HG03520 (cell line): ENCODE measurements around the gene TMIGD1.

Experiments used
- ATAC-seq: cut with Tn5 transposase; IDR thresholded peaks from one replicate; pipeline ENCODE4 v1.9.1; 2021; ENCODE audit warnings: mild to moderate bottlenecking, moderate library complexity; ENCODE audit not compliant: unreplicated experiment

The TMIGD1 gene

DNA sequence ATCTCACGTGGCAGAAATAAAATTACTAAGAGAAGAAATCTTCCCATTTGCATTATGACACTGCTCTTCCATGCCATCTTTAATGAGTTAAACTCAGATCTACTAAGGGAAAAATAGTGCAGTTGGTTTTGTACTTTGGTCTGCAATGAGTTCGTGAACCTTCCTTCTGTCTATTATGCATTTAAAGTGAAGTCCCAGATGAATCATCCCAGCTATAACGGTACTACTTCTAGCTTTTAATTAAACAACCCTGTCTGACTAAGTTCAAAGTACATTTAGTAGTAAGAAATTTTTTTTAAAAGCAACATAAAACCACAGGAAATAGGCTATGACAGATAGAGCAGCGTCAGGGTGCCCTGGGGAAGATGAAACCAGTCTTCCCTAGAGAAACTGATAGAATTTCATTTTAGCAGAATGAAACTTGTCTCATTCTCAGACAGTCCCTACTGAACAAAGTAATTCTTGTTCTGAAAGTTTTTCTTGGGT is 1.8 kb downstream of the TMIGD1 start:
- ATAC-seq: no peak

DNA sequence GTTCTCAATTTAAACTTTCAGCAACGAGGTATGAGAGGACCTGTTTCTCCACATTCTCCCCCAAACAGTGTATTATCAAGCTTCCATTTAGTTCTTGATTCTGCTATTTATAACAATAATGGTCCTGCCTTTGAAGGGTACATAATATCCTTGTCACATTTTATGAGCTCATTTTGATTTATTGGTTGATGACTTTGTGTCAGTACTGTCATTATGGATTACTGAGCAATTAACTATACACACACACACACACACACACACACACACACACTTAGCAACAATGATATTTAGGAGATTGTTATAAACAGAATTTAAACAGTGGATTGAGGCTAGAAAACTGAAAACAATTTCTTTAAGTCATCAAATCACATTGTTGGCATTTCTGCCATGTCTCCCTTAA is 7.0 kb downstream of the TMIGD1 start:
- no peak for ATAC-seq

DNA sequence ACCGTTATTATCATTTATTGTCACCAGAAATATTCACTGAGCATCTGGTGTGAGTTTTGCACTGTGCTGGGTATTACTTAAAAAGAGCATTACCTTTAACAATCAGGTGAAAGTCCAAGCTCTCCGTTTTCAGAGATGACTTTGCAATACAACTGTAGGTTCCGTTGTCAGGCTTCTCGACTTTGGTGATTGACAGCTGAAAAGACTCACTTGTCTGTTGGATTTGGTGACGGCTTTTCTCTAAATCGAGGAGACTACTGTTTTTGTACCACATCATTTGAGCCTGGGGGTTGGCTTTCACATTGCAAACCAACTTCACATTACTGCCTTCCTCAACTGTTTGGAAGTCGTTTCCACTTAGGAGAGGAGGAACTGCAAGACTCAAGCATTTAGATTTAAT is 9.1 kb downstream of the TMIGD1 start:
- no peak for ATAC-seq

DNA sequence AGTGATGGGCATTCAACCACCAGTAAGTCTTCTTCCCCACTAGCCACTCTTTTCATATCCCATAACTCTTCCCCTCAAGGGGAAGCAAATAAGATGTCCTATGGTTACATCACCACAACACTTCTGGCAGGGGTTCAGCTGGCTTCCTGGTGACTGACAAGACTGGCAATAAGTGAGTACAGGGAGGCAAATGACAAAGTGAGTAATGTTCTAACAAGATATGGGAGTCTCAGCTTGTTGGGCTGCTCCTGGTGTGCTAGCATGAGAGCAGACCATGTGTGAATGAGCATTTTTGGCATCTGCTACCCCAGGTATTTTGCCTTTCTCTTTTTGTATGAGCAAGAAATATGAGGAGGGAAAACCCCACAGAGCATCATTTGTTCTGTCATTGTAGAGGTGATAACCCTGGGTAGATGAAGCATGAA is 9.9 kb downstream of the TMIGD1 start:
- no peak for ATAC-seq

DNA sequence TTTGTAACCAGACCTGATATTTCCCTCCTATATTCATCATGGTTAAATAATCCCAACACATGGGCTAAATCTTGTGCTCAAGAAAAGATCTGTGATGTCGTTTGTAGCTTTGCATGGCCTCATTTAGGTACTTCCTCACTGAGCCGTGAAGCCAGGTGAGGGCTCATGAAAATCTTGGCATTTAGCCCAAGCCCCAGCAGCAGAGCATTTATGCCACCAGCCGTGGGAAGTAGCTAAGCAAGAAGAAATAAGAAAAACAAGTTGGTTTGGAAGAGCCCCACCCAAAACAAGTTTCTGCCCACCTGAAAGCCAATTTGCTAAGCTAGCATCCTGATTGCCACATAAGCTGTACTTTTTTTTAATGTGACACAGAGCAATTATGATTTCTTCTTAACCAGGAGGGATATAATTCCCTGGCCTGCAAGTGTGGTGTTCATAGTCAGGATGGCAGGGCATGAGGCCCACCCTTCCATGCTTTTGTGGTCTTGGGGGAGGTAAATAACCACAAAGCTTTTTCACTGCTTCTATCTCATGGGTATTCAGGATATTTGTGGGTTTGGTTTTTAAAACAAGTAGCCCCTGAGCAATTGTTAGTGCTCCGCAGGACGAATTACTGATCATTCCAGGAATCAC is 10.5 kb downstream of the TMIGD1 start:
- no peak for ATAC-seq

DNA sequence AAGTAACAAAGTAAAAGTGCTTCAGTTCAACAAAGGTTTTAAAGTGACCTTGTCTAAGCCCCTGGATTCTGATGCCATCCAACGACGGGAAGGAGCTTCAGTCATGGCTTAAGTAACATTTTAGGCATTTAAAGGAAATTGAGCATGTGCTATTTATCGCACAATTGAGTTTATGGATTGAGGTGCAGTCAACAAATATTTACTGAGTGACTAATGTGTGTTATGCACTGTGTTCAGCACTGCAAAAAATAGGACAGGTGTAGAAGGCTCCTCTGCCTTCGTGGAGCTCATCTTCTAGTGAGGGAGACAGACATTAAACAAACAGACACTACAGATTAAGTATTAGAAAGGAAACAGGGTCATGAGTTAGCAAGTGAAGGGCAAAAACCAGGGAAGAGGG is 12.5 kb downstream of the TMIGD1 start:
- ATAC-seq: no peak

DNA sequence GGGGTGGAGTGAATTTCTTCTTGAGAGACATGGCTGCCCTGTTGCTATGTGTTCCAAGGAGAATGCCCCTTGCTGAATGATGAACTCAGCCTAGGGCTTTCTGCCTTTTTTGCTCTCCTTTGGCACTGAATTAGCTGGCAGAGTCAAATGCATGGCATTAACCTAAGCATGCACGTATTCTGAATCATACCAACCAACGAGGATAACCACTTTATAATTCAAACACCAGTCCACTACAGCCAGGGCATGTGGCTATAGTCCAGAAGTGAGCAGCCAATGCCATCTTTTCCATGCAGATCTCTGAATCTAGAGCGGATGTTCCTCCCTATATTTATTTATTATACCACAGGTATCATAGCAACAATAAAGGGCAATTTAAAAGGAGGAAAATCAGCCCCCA is 15.7 kb downstream of the TMIGD1 start:
- no peak for ATAC-seq

DNA sequence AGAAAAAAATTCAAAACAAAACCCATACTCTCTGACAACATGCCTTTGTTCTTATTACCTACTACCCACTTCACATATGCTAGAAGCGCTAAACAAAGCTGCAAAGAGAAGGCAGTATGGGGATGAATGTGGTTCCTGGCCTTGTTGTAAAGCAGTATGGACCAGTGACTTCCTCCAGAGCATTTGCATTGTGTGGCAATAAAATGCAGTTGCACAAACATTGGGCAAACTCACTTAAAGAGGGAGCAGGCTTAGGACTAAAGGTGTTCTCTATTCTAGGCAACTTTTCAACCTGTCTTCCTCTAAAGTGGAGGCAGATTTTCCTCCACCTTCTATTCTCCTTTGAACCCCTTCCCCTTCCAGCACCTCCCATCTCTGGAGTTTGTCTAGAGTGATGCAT is 17.1 kb downstream of the TMIGD1 start:
- ATAC-seq: no peak

DNA sequence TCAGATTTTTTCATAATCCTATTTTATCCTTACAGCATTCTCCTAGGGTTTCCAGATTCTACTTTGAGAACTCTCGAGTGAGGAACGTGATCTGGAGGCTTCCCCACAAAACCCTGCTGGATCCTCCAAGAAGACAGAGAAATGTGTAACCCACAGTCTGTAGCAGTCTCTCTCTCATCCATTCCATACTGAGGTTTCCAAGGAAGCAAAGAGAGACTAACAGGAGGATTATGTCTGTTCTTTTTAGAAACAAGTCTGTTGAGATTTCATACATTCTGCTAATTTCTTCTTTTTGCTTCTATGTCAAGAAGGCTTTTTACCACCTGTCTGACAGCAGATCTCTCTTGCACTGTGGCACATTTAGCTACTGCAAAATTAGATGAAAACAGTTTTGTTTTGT is 18.8 kb downstream of the TMIGD1 start:
- no peak for ATAC-seq

DNA sequence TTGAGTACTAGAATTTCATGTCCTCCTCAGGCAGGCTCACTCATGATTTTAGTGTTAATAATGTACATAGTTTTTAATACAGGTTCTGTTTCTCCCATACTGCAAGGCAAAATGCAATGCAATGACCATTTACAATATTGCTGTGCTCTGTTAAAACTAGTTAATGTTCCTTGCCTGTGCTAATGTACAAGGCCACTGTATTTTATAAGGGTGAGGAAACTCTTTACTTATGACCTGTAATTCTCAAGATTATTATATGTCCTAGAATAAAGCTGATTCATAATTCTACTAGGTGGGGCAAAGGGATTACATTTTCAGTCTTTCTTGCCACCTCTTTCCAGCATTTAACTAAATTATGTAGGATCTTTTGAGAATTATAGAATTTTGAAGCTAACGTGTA is 19.4 kb downstream of the TMIGD1 start:
- ATAC-seq: no peak

DNA sequence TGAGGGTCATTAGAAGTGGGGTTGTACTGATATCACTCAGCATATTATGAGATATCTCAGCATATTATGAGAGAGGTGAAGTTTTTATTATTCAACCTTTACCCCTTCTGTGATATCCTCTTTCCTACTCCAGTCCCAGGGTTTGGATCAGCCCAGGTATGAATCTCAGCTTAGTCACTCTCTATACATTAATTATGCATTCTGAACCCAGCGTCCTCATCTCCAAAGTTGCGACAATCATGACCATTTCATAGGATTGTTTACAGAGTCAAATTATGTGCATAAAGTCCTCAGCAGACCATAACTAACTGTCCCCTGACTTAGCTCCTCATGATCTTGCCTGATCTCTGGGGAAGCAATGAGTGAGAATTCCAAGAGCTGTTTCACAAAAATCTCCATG is 21.6 kb downstream of the TMIGD1 start:
- no peak for ATAC-seq

DNA sequence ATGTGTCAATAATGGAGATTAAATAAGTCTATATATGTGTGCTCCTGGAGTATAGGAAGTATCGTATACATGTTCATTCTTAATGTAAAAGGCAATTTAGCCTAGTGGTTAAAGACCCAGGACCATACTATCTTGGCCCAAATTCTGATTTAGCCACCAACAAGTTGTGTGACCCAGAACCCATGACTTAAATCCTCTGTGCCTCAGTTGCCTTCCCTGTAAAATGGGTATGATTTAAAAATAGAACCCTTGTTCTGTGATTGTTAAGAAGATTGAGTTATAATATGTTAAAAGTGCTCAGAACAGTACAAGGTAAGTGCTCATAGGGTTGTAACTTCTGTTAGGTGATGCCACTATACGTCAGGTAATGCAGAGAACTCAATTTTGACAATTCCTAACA is 23.3 kb downstream of the TMIGD1 start:
- no peak for ATAC-seq

DNA sequence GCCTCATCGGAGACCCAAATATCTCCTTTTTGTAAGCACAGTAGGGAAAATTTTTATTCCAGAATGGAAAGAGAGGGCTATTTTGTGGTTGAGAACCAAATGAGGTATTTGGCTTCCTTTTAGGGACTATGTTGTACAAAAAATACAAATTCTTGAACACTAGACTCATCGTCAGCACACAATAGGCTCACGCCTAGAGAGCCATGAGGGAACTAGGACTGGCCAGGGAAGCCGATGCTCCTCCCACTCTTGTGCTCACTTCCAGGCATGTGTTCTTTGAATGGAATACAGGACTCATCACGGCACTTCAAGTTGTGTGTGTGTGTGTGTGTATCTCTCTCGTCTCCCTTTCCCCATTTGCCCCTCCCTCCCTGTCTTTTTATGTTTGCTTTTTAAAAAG is 24.3 kb downstream of the TMIGD1 start:
- no peak for ATAC-seq

DNA sequence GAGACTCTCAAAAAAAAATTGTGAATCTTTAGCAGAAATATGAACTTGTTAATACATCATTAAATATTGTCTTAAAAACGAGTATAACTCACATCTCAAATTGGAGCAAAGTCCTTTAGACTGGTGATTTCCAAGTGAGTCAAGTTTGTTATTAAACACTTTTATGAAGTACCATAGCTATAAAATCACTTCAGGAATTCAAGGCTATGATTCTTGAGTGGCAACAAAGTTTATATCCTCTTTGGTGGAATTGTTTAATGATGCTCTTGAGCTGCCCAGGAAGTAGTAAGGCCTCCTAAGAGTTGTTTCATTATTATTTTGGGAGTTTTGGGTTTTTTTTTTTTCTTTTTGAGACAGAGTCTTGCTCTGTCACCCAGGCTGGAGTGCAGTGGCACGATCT is 25.5 kb downstream of the TMIGD1 start:
- no peak for ATAC-seq

DNA sequence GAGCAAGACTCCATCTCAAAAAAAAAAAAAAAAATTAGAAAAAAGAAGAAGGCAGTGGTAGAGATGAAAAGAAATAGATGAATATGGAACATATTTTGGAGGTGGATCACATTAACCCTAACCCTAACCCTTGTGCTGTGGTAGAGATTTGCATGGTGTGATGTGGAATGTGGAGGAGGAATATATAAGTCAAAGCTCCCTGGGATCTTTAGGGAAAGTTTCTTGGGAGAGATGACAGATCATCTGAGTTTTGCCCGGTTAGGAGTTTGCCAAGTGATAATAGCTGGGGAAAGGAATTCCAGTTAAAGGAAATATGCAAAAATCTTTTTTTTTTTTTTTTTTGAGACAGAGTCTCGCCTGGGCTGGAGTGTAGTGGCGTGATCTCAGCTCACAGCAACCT is 29.1 kb downstream of the TMIGD1 start:
- no peak for ATAC-seq

DNA sequence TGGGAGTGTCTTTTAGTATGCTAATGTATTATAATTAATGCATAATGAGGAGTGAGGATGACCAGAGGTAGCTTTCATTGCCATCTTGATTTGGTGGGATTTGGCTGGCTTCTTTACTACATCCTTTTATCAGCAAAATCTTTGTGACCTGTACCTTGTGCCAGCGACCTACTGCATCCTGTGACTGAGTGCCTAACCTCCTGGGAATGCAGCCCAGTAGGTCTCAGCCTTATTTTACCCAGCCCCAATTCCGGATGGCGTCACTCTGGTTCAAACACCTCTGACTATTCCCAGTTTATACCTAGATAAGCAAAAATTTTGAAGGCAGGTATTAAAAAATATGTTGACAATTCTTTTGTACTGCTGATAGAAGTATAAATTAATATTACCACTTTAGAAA is 31.6 kb downstream of the TMIGD1 start:
- ATAC-seq: no peak

DNA sequence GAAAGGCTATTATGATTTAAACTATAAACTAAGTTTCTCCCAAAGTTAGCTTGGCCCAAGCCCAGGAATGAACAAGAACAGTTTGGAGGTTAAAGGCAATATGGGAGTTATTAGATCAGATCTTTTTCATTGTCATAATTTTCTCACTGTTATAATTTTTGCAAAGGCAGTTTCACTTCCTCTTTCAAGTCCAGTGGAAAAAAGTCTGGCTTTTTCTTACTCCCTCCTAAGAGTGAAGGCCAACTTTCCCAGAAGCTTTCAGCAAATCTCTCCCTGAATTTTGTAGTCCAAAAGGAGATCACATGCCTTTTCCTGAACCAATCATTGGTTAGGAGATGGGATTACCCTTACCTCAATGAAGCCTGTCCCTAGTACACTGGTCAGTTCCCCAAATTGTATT is 33.0 kb downstream of the TMIGD1 start:
- ATAC-seq: no peak

DNA sequence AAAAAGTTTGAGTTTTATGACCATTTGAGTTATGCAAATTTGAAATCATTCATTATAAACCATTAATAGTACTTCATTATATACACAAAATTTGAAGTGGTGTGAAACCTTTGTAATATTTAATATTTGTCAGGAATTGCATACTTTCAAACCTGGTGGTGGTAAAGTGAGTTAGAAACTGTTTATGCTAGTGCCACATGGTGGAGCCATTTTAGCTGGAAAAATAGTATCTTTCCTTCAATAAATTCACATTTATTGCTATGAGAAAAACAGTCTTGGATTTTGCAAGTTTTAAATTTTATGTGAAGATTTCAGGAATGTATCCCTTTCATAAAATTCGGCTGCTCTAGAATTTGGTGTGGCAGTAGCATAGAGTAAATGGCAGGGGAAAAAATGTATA is 34.9 kb downstream of the TMIGD1 start:
- no peak for ATAC-seq

DNA sequence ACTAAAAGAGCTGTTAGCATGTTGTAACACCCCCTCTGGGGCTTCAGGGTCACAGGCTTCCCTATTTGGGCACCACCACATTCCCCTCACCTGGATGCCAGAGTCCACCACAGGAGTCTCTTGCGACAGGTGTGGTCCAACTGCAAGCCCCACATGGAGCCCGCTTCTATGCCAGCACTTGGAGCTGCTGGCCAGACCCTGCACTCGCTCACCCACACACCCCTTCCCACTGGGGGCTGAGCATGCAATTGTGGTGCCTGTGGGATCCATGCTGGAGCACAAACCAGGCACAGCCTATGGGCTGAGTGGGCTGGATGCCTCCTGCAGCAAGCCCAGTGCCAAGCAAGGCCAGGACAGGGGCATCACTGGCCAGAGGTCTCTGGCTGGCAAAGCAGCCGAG is 36.1 kb downstream of the TMIGD1 start:
- no peak for ATAC-seq

DNA sequence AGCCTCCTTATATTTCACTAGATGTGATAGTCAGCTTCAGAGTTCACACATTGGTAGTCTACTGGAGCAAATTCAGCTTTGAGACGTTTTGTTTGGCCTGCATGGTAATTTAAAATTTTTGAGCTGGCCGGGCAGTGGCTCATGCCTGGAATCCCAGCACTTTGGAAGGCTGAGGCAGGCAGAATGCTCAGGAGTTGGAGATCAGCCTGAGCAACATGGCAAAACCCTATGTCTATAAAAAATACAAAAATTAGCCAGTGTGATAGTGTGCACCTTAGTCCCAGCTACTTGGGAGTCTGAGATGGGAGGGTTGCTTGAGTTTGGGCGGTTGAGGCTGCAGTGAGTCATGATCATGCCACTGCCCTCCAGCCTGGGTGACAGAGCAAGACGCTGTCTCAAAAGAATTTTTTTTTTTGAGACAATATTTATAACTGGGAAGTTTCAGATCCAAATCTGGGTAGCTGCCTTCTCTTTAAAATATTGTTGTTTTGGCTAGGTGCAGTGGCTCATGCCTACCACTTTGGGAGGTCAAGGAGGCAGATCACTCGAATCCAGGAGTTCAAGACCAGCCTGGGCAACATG is 37.3 kb downstream of the TMIGD1 start:
- no peak for ATAC-seq

DNA sequence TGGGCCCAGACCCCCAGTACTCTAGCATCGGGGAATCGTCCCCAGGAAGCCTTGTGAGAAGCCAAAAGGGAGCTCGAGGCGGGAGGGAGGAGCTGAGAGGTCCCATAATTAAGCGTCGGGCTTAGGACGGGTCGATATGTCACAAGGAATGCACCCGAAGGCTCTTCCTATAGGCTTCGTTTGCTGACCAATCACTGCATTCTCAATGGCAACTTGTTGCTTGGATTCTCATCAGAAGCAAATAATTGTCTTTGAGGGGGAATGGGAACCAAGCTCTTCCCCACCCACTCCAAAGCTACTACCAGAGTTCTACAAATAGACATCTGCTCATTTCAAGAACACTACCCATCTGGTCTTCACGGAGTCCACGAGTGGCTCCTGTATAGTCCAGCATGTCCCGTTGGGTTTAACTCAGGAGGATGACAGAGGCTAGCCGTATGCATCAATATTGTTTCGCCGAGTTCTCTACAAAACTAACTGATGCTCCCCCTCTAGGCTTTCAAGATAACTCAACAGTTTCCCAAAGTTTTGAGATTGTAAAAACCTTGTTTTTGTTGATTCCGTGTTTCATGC is 41.5 kb downstream of the TMIGD1 start:
- peak; percentile 16 for ATAC-seq

DNA sequence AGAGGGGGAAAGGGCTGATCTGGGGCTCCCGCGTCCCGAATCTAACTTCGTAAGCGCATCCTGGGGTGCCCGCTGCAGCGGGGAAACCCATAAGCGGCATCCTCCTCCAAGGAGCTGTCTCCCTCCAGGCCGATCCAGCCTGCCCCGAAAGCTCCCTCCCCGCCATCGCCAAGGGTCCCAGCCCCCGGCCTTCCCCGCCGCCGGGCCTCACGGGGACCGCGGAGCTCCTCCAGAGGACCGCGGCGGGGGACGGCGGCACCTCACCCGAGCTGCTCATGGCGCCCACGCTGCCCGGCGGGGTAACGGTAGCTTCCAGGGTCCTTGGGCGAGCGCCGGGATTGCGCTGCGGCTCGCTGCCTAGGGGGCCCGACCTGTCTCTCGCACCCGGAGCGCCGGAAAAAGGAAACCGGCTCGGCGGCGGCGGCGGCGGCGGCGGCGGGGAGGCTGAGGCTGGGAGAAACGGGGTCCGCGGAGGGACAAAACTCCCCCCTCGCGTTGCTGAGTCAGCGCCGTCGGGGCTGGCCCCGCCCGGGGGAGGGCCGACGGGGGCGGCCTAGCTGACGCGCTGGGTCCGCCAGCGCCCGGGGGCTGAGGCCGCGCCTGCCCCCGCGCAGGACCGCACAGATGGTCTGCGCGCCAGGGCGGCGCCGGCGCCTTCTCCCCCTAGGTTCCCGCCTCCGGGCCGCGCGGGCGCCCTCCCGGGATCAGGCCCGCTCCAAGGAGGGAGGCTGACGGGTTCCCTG is 42.1 kb downstream of the TMIGD1 start, which contains the start of gene BLMH:
BLMH (minus strand) TSS at position 402 of the 743 bp plus-strand sequence; CDS start at position 277, 125 bp downstream.
- peak; percentile 62 for ATAC-seq
